Measurements from ENCODE around the gene NTNG1.

Gene NTNG1

GRCh38 chr1:107474877-107475612 is 334.2 kb downstream of the NTNG1 start:
- DNase-seq, result no peak

- DNase-seq, result no peak
These were observed 336.4 kb downstream of the NTNG1 start for GRCh38 chr1:107477233-107477632.

DNA sequence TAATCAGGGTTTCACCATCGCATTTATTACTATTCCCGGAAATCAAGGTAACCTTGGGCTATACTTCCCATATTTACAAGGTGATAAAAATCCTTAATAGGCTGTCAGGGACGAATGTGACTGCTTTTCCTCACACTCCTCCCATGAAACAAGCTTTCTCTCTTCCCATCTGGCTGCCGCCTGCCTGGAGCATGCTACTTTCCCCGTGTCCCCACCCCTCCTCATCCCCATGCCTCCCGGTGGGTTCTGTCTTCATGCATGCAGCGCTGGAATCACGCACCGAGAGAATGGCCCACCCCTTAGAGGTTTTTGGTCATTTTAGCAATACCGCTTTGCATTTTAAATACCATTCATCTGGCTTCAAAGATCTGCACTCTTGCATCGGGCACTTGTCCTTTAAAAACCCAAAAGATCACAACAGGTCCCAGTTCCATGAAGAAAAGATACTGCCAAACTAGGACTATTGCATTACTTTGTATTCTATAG is 339.1 kb downstream of the NTNG1 start:
- DNase-seq, result no peak

GRCh38 chr1:107480548-107481415 is 339.9 kb downstream of the NTNG1 start:
- no peak for DNase-seq

- no peak for DNase-seq
These were observed 341.0 kb downstream of the NTNG1 start for GRCh38 chr1:107481756-107482384.

DNA sequence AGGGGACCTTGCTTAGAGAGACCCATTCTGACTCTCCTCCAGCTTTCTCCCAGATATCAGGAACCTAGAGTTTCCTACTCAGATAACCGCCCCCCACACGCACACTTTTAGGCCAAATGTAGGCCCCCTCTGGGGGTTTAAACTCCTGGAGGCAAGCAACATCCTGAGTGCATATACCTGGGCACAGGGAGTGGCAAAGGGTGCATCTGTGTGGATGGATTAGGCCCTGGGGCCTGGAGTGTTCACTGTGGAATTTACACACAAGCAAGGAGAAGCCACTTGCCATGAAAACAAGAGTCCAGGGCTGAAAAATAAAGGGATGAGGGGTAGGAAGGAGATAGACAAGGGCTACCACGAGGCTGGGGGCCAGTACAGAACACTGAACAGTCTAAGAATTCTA is 343.1 kb downstream of the NTNG1 start:
- no peak for DNase-seq

DNA sequence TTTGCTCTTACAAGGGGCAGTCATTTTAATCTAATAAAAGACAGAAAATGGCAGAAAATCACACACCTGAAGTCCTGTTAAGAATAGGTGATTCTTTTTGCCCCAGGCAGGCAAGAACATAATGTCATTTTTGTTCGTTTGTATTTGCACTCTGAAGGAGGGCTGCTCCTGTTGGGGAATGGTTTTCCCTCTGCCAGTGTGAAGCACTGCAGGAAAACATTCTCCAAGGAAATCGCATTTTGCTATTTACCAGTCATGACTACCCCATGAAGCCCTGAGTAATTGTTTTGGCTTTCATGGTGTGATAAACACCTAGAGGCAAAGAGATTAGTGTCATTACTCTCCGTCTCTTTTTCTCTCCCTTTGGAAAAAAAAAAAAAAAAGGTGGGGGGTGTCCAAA is 345.5 kb downstream of the NTNG1 start:
- no peak for DNase-seq

DNA sequence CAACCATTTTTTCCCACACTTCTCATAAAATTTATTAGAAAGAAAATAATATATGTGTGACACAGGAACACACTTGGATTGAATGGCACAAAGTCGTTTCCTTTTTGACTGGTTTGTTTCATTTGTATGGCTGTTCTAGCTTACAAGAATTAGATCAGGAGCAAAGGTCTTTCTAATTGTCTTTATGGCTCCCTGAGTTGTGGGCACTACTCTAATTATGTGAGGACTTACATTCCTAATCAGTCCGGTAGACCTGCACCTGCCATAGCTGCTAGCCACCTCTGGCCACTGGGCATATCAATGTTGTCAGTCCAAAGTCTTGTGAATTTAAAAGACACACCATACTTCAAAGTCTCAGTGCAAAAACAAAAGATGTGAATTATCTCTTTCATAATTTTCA is 346.7 kb downstream of the NTNG1 start:
- no peak for DNase-seq

GRCh38 chr1:107491582-107491981 is 350.7 kb downstream of the NTNG1 start:
- no peak for DNase-seq

DNA sequence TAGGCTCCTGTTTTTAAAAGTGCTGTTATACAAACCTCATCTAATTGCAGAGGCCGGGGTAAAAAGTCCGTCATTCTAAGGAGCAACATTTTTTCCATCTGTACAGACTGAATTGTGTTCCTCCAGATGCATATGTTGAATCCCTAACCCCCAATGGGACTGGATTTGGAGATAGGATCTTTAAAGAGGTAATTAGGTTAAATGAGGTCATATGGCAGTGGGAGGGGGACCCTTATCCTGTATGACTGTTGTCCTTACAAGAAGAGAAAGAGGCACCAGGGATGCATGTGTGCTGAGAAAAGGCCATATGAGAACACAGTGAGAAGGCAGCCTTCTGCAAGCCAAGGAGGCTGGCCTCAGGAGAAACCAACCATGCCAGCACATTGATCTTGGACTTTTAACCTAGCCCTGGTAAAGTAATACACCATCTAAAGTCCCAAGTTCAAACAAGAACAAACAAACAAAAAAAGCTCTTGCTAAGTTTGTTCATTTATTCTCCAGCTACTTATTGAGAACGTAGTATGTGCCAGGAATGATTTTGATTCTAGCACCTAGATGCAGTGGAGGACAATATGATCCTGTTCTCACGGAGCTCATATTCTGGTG is 352.4 kb downstream of the NTNG1 start:
- DNase-seq, result no peak

GRCh38 chr1:107494061-107494460 is 353.2 kb downstream of the NTNG1 start:
- DNase-seq, result no peak

GRCh38 chr1:107496002-107496401 is 355.2 kb downstream of the NTNG1 start:
- no peak for DNase-seq

DNA sequence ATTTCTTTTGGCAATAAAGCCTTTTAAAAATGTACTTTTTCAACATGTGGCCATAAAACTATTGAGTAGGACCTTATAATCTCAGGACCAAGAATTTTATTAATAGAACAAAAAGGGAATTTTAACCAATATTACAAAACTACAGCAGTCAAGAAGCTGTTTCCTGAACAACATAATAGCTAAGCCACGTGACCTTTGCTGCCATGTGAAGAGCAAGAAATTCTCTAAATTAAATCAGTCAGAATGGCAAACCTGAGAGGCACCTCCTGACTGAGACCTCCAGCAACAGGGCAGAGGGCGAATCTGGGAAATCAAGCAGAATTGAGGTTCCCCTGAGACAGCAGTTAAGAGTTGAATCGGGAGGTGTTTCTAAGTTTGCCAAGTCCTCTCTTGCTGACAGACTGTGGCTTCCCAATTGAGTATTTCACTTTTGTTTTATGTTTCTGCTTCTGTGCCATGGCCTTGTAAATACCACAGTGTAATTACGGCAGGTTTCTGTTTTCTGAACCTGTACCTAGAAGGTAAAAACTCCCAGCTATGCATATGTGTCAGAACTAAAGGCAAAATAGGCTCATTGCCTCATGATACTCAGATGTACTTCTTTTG is 358.4 kb downstream of the NTNG1 start:
- no peak for DNase-seq

GRCh38 chr1:107501081-107501605 is 360.3 kb downstream of the NTNG1 start:
- no peak for DNase-seq

DNA sequence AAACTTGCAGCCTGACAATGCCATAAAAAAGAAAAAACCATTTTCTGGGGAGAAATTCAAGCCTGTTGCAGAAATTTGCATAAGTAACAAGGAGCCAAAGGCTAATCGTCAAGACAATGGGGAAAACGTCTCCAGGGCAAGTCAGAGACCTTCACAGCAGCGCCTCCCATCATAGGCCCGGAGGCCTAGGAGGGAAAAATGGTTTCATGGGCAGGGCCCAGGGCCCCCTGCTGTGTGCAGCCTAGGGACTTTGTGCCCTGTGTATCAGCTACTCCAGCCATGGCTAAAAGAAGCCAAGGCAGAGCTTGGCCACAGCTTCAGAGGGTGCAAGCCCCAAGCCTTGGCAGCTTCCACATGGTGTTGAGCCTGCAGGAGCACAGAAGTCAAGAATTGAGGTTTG is 369.5 kb downstream of the NTNG1 start:
- DNase-seq, result no peak

DNA sequence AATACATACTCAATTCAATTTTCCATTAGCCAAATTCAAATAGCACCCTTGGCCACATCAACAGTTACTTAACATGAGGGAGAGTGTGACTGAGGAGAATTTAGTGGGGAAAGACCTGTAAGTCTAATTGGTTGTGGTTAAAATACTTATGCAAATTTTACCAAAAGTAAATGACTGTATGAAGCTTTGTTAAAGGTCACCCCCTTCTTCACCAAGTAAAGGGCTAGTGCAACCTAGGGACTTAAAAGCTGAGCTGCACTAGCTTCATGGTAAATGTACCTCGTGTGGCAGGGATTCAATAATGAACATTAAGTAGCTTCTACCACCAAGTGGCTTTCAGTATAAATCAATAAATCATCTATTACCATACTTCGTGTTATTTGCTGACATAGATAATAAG is 372.0 kb downstream of the NTNG1 start:
- no peak for DNase-seq

GRCh38 chr1:107514841-107515240 is 374.0 kb downstream of the NTNG1 start:
- no peak for DNase-seq

DNA sequence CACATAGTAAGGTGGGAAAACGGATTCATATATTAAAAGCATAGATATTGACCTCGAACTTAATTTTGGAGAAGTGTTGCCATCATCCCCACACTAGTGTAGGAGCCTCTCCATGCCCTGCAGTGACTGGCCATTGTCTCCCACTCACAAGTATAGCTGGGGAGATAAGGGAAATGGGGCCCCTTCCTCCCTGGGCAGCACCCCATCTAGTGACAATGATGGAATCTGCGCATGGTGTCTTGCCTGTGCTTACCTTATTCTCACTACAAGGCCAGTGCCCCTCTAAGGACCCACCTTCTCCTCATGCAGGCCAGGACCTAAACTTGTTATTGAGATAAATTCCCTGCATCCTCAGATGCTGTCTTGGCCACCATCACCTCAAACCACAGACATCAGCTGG is 374.9 kb downstream of the NTNG1 start:
- DNase-seq, result no peak

DNA sequence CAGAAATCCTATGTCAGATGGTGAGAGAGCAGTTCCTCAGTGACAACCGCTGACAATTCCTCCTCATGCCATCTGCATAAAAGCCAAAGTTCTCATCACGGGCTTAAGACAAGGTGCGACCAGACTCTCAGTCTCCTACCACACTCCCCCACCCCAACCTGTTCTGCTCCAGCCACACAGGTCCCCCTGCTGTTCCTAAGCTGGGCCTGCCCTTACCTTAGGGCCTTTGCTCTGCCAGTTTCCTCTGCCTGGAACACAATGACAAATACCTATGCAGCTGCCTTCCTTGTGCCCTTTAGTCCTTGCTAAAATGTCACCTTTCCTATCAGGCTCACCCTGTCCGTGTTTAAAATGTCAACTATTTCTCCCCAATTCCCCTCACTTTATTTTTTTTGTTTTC is 382.2 kb downstream of the NTNG1 start:
- no peak for DNase-seq

DNA sequence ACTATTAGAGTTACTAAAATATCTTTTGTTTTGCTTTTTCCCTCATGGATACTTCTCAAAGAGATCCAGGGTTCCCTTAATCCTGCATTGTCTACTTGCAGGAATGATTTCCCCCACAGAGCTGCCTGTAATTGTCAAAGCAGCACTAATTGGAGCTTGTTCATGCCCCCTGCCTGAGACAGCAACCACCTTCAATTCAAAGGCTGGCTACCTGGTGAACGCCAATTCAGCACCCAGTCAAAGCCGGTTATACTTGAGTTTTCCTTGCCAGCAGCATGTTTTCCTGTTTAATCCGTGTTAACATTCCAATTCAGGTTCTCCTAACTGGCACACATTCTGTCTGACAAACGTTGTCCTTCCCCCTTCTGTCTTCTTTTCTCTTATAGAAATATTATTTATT is 382.9 kb downstream of the NTNG1 start:
- no peak for DNase-seq

GRCh38 chr1:107524301-107524700 is 383.5 kb downstream of the NTNG1 start:
- DNase-seq, result no peak

- no peak for DNase-seq
These were observed 384.3 kb downstream of the NTNG1 start for GRCh38 chr1:107525145-107525544.

DNA sequence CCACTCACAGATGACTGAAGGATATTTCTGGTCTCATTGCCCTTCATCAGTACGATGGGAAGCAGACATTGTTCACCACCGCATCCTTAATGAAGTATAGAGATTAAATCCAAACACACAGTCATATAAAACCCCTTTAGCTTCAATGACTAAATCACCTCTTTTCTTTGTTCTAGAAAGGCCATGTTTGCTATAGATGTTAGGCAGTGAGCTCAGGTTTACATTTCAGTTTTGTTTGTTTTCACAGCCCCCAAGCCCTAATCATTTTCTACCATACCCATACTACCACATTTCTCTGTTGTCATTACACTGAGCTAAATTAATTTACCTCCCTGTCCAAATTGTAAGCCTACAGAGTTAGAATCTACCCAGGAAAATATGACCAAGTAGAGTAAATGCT is 385.1 kb downstream of the NTNG1 start:
- DNase-seq, result no peak

Measured in activated naive CD4-positive, alpha-beta T cell treated with anti-CD3 and anti-CD28 coated beads, Interleukin-2, amount 50 U/mL, for 16 hours (primary cell).